Measurements from ENCODE around the gene WDR81. TPM values are rescaled to one million over a fixed set of nuclear protein-coding genes. Genes with fewer than 3 reads are reported as not detected.
"Not testable (repeated sequence)": the region's sequence is repeated elsewhere in the genome, so short reads cannot be mapped to it uniquely, and the experiment has no call there.

Gene WDR81
- total RNA-seq, 6 experiments from 2014 or later = 23.0 to 27.2 (median 23.9) TPM

DNA sequence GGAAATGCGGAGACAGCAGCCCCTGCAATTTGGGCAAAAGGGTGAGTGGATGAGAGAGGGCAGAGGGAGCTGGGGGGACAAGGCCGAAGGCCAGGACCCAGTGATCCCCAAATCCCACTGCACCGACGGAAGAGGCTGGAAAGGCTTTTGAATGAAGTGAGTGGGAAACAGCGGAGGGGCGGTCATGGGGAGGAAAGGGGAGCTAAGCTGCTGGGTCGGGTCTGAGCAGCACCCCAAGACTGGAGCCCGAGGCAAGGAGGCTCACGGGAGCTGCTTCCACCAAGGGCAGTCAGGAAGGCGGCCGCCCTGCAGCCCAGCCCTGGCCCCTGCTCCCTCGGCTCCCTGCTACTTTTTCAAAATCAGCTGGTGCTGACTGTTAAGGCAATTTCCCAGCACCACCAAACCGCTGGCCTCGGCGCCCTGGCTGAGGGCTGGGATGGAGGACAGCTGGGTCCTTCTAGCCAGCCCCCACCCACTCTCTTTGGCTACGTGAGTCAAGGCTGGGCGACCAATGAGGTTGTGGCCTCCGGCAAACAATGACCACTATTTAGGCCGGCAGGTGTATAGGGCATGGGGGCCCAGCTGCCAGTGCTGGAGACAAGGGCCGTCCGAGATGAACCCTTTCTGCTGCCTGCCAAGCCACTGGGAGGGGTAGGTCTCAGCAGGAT is 37.9 kb downstream of the WDR81 start:
- peak overlapping the region; percentile 78 to 91 (median 88) for H3K27ac ChIP-seq
- DNase-seq = peak; percentile 65 to 75 (median 72)
- WGBS (ENCODE audit: insufficient coverage, low coverage, low lambda C conversion rate, missing lambda C conversion rate) = 11% methylated on average over 8 of the region's 21 CpGs
- peak overlapping the region; percentile 54 to 82 (median 74) for H3K4me3 ChIP-seq
- TF ChIP-seq, protein P1, sequence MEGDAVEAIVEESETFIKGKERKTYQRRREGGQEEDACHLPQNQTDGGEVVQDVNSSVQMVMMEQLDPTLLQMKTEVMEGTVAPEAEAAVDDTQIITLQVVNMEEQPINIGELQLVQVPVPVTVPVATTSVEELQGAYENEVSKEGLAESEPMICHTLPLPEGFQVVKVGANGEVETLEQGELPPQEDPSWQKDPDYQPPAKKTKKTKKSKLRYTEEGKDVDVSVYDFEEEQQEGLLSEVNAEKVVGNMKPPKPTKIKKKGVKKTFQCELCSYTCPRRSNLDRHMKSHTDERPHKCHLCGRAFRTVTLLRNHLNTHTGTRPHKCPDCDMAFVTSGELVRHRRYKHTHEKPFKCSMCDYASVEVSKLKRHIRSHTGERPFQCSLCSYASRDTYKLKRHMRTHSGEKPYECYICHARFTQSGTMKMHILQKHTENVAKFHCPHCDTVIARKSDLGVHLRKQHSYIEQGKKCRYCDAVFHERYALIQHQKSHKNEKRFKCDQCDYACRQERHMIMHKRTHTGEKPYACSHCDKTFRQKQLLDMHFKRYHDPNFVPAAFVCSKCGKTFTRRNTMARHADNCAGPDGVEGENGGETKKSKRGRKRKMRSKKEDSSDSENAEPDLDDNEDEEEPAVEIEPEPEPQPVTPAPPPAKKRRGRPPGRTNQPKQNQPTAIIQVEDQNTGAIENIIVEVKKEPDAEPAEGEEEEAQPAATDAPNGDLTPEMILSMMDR (IDR thresholded peaks at IDR 0.05) = no peak
- TF ChIP-seq POLR2A (IDR thresholded peaks at IDR 0.05) = peak; percentile 70
- intact Hi-C loops (cut with DNase I) = no loop called here
- peaks cover 0 to 43% (median 15%) of the 10 kb centered on the region in 4 donors for H3K4me1 ChIP-seq
- no peaks in the 10 kb centered on the region for H3K9me3 ChIP-seq
- H3K36me3 ChIP-seq = peaks cover 0 to 6% (median 0%) of the 10 kb centered on the region in 4 donors
- peak; percentile 31 to 64 (median 48) for ATAC-seq
- no peaks in the 10 kb centered on the region for H3K27me3 ChIP-seq

DNA sequence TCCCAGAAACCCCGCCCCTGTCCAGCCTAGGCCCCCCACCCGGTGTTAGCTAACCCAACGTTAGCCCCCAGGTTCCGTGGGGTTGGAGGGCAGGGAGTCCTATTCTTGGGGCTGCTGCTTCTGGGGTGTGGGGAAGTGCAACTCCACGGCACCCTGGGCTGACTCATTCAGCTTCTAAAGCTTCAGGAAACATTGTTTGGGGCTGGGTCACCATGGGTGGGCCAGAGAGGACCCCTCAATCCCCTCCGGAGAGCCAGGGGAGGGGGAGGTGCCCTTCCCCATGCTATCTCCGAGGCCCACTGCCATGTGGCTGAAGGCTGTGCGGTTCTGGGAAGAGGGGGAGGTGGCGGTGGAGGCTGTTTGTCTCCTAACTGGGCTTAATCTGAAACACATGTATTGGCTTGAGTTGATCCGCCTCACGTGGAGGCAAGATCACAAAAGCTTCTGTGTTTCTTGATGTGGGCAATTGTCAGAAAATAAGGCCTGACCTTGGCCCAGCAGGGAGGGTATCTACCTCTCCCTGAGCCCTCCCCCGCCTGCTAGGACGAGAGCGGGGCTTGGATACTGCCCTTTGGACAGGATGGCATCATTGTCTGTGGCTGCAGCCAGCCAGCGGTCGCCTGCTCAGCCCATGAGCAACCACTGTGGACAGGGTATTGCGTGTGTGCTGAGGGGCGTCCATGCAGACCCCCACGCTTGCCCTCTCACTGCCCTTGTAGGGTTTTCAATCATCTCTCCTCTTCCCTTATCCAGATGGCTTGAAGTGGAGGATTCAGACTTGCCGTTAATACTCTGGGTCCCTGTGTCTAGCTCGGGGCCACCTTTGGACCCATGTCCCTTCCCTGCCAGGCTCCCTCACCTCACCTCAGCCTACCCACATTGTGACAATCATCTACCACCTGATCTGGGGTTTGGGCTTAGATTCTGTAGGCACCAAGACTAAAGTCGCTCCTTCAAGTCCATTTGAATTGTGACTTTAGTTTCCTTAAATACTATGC is 38.7 kb downstream of the WDR81 start:
- H3K9me3 ChIP-seq = no peaks in the 10 kb centered on the region
- intact Hi-C loops (cut with DNase I) = no loop called here
- peak overlapping the region; percentile 54 to 82 (median 74) for H3K4me3 ChIP-seq
- 25% methylated on average over 11 of the region's 22 CpGs for WGBS (ENCODE audit: insufficient coverage, low coverage, low lambda C conversion rate, missing lambda C conversion rate)
- peak overlapping the region; percentile 78 to 91 (median 88) for H3K27ac ChIP-seq
- peaks cover 0 to 43% (median 15%) of the 10 kb centered on the region in 4 donors for H3K4me1 ChIP-seq
- peak; percentile 76 to 87 (median 82) for ATAC-seq
- peak; percentile 86 to 93 (median 91) for DNase-seq
- no peaks in the 10 kb centered on the region for H3K27me3 ChIP-seq
- H3K36me3 ChIP-seq = peaks cover 0 to 10% (median 0%) of the 10 kb centered on the region in 4 donors
- peak; percentile 81 for TF ChIP-seq POLR2A (IDR thresholded peaks at IDR 0.05)
- TF ChIP-seq, protein P1 (IDR thresholded peaks at IDR 0.05) = no peak

DNA sequence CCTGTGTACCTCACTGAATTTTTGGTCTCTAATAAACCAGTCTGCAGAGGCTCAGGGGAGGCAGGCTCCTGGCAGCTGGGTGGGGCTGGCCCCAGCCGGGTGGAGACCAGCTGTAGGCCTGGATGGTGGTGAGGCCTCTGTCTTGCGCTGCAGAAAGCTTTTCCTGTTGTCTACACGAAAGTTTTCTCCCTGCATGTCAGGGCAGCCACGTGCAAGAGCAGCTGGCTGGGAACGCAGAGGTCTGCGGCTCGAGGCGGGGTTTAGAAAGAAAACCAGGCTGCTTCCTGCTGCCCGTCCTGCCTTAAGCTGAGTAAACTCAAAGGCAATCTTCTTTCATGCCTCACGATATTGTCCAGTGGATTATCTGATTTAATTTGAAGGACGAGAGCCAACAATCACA is 39.8 kb downstream of the WDR81 start:
- peak overlapping the region; percentile 78 to 91 (median 88) for H3K27ac ChIP-seq

DNA sequence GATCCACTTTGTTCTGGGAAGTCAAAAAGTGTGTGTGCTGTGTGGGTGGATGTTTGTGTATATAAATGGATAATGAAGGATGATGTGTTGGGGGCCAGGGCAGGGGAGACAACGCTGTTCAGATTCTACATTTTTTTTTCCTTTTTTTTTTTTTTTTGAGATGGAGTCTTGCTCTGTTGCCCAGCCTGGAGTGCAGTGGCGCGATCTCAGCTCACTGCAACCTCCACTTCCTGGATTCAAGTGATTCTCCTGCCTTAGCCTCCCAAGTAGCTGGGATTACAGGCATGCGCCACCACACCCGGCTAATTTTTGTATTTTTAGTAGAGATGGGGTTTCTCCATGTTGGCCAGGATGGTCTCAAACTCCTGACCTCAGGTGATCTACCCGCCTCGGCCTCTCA is 40.2 kb downstream of the WDR81 start:
- H3K4me1 ChIP-seq = peaks cover 0 to 43% (median 15%) of the 10 kb centered on the region in 4 donors
- intact Hi-C loops (cut with DNase I); H3K27me3 ChIP-seq; ATAC-seq; H3K9me3 ChIP-seq; DNase-seq: not testable (repeated sequence)
- H3K4me3 ChIP-seq = peak overlapping the region; percentile 54 to 82 (median 74)
- peaks cover 0 to 20% (median 5%) of the 10 kb centered on the region in 4 donors for H3K36me3 ChIP-seq
- H3K27ac ChIP-seq = peak overlapping the region; percentile 78 to 91 (median 88)
- 77% methylated on average over 5 of the region's 7 CpGs for WGBS (ENCODE audit: insufficient coverage, low coverage, low lambda C conversion rate, missing lambda C conversion rate)

More for the DNA sequence above, 39.8 kb downstream of the WDR81 start:
- 0% methylated on average over 11 of the region's 11 CpGs for WGBS (ENCODE audit: insufficient coverage, low coverage, low lambda C conversion rate, missing lambda C conversion rate)
- peak; percentile 57 for TF ChIP-seq POLR2A (IDR thresholded peaks at IDR 0.05)
- TF ChIP-seq, protein P1 (IDR thresholded peaks at IDR 0.05) = no peak
- intact Hi-C loops (cut with DNase I) = no loop called here
- H3K9me3 ChIP-seq = no peaks in the 10 kb centered on the region
- H3K27me3 ChIP-seq = no peaks in the 10 kb centered on the region
- peak overlapping the region; percentile 54 to 82 (median 74) for H3K4me3 ChIP-seq
- peaks cover 0 to 16% (median 3%) of the 10 kb centered on the region in 4 donors for H3K36me3 ChIP-seq
- peak; percentile 78 to 83 (median 80) for DNase-seq
- H3K4me1 ChIP-seq = peaks cover 0 to 43% (median 15%) of the 10 kb centered on the region in 4 donors
- ATAC-seq = peak; percentile 27 to 49 (median 43)

All from right lobe of liver (tissue), 6 donors.